Natural killer cell treated with Interleukin-12 subunit alpha and Interleukin-12 subunit beta and Interleukin-15 and Interleukin-18, amount 100 ng/mL, for 72 hours (primary cell): ENCODE results near the gene SNORC. TPM values are rescaled to one million over a fixed set of nuclear protein-coding genes. Genes with fewer than 3 reads are reported as not detected.
"Not testable (repeated sequence)": the region's sequence is repeated elsewhere in the genome, so short reads cannot be mapped to it uniquely, and the experiment has no call there.

Experiments
- ATAC-seq, 2 donors: fragments of 150-1000 bp; cut with Tn5 transposase in 1 of 2; sonication (Bioruptor Pico), chemical (Tn5 transposase) in 1 of 2; 2 replicates each; pipeline ENCODE4 v1.10.0; 2021
- DNase-seq: peaks from one replicate; pipeline ENCODE4 v3.0.0; 2022; ENCODE audit warnings: low spot score
- H3K27ac Mint-ChIP-seq, 2 donors: 1 replicate in 1 of 2; 2 replicates in 1 of 2; pipeline ENCODE4 v1.8.0; 2022; ENCODE audit warnings: mixed read lengths in 2 of 2, mild to moderate bottlenecking in 1 of 2, moderate library complexity in 1 of 2
- H3K27me3 Mint-ChIP-seq, 2 donors: 1 replicate in 1 of 2; 2 replicates in 1 of 2; pipeline ENCODE4 v1.8.0; 2022; ENCODE audit warnings: mixed read lengths in 2 of 2
- H3K36me3 Mint-ChIP-seq: one replicate; pipeline ENCODE4 v1.8.0; 2022; ENCODE audit warnings: mixed read lengths
- H3K4me1 Mint-ChIP-seq, 2 donors: 1 replicate in 1 of 2; 2 replicates in 1 of 2; pipeline ENCODE4 v1.8.0; 2022; ENCODE audit warnings: low read depth in 2 of 2, mixed read lengths in 2 of 2, mild to moderate bottlenecking in 1 of 2
- H3K4me3 Mint-ChIP-seq: one replicate; pipeline ENCODE4 v1.8.0; 2022; ENCODE audit warnings: mixed read lengths
- H3K9me3 Mint-ChIP-seq: 2 replicates; pipeline ENCODE4 v1.8.0; 2022; ENCODE audit warnings: mixed read lengths
- total RNA-seq, 2 donors: library from RNA; stranded (reverse); gene quantifications; one replicate each; pipeline ENCODE4 v1.2.3, GENCODE V29; 2022

Gene SNORC
- total RNA-seq, result 1 to 10 TPM; 1.5 TPM

DNA sequence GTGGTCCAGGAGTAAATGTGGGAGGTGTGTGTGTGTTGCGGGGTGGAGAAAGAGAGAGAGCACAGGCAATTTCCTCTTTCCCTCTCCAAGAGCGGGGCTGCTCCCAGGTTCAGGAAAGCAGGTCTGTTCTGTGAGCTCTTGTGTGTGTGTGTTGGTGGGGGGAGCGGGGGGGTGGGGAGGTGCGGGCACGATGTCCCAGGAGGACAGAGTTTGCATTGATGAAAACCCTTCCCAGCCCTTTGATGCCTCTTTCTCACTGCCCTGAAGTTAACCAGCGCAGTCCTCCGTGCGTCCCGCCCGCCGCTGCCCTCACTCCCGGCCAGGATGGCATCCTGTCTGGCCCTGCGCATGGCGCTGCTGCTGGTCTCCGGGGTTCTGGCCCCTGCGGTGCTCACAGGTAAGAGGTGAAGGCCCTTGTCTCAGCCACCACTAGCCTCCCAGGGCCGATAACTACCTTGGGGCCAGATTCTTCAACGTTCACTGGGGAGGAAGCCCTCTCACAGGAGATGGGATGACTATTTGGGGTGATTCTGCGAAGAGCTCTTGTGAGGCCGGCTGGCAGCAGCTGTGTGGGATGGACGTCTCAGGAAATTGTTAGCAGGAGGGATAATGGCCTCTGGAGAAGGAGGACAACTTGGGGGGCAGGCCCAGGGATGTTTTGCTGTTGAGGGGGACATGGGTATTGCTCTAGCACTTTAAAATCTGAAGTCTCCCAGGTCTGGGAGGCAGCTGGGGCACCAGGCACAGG is at the start of gene SNORC:
SNORC (plus strand) TSS at position 247 of the 748 bp plus-strand sequence; CDS start at position 325, 78 bp downstream.
- no peak within 1 kb of the TSS for H3K4me3 Mint-ChIP-seq
- peaks cover 2 to 5% of the 10 kb centered on the region in 2 donors for H3K27me3 Mint-ChIP-seq
- no peak for ATAC-seq
- no peaks in the 10 kb centered on the region for H3K9me3 Mint-ChIP-seq
- peaks cover 0 to 2% of the 10 kb centered on the region in 2 donors for H3K4me1 Mint-ChIP-seq
- DNase-seq, result no peak
- no peaks in the 10 kb centered on the region for H3K36me3 Mint-ChIP-seq
- H3K27ac Mint-ChIP-seq, result no peak within 1 kb of the TSS

DNA sequence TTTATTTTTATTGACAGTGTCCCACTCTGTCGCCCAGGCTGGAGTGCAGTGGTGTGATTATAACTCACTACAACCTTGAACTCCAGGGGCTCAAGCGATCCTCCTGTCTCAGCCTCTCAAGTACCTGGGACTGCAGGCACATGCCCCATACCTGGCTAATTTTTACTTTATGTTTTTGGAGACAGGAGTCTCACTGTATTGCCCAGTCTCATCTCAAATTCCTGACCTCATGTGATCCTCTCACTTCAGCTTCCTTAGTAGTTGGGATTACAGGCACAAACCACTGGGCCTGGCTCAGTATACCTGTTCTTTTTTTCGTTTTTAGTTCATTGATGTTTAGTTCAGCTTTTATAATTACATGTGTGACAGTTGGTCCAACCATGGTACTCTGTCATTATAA is 40.1 kb upstream of the SNORC start:
- Mint-ChIP-seq H3K9me3 (no peaks in the 10 kb centered on the region), H3K27me3 (no peaks in the 10 kb centered on the region), H3K36me3 (peaks cover 37% of the 10 kb centered on the region), H3K4me3 (no peak overlapping the region), H3K27ac (no peak overlapping the region), H3K4me1 (peaks cover 0 to 5% of the 10 kb centered on the region in 2 donors)
- no peak for DNase-seq
- no peak for ATAC-seq

- Mint-ChIP-seq H3K36me3 (peaks cover 33% of the 10 kb centered on the region), H3K9me3 (no peaks in the 10 kb centered on the region), H3K4me1 (peaks cover 0 to 5% of the 10 kb centered on the region in 2 donors), H3K27me3 (no peaks in the 10 kb centered on the region), H3K4me3 (no peak overlapping the region), H3K27ac (no peak overlapping the region)
- ATAC-seq (no peak), DNase-seq (no peak)
Measured at GRCh38 chr2:232831496-232831895, 38.6 kb upstream of the SNORC start.

GRCh38 chr2:232833830-232834229 is 36.2 kb upstream of the SNORC start:
- peaks cover 19 to 21% of the 10 kb centered on the region in 2 donors for H3K4me1 Mint-ChIP-seq
- H3K27ac Mint-ChIP-seq, result no peak overlapping the region
- DNase-seq (no peak), ATAC-seq (no peak)
- peaks cover 31% of the 10 kb centered on the region for H3K36me3 Mint-ChIP-seq
- H3K27me3 Mint-ChIP-seq, result no peaks in the 10 kb centered on the region
- no peak overlapping the region for H3K4me3 Mint-ChIP-seq
- no peaks in the 10 kb centered on the region for H3K9me3 Mint-ChIP-seq

GRCh38 chr2:232835687-232836208 is 34.3 kb upstream of the SNORC start:
- H3K36me3 Mint-ChIP-seq, result peaks cover 40% of the 10 kb centered on the region
- no peaks in the 10 kb centered on the region for H3K27me3 Mint-ChIP-seq
- no peak overlapping the region for H3K4me3 Mint-ChIP-seq
- ATAC-seq, result no peak
- DNase-seq, result no peak
- no peaks in the 10 kb centered on the region for H3K9me3 Mint-ChIP-seq
- H3K4me1 Mint-ChIP-seq, result peaks cover 30 to 40% of the 10 kb centered on the region in 2 donors
- H3K27ac Mint-ChIP-seq, result peak overlapping the region in 1 of 2 donors; percentile 57

DNA sequence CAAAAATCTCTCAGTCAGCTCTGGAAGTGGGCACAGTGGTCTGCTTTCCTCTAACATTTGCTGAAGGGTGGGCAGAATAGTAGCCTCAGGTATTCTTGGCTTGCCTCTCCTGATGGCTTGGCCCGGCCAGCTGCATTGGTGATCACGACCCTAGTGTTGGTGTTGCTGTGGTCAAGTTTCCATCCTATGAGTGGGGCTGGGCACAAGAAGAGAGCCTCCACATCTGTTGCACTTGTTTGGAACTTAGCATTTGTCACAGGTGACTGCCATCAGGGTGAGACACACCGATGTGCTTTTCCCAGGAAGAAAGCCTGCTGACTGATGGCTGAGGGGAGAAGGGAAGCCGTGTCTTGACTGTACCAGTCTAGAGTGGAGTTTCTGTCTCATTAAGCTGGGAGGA is 33.1 kb upstream of the SNORC start:
- no peaks in the 10 kb centered on the region for H3K9me3 Mint-ChIP-seq
- peaks cover 30 to 41% of the 10 kb centered on the region in 2 donors for H3K4me1 Mint-ChIP-seq
- H3K36me3 Mint-ChIP-seq, result peaks cover 43% of the 10 kb centered on the region
- DNase-seq (no peak), ATAC-seq (no peak)
- H3K4me3 Mint-ChIP-seq, result no peak overlapping the region
- no peaks in the 10 kb centered on the region for H3K27me3 Mint-ChIP-seq
- H3K27ac Mint-ChIP-seq, result peak overlapping the region; percentile 92 to 97

GRCh38 chr2:232838406-232838874 is 31.6 kb upstream of the SNORC start:
- peaks cover 30 to 41% of the 10 kb centered on the region in 2 donors for H3K4me1 Mint-ChIP-seq
- H3K4me3 Mint-ChIP-seq, result peak overlapping the region; percentile 80
- peaks cover 44% of the 10 kb centered on the region for H3K36me3 Mint-ChIP-seq
- ATAC-seq, result peak; percentile 84 to 91
- H3K27ac Mint-ChIP-seq, result peak overlapping the region; percentile 92 to 97
- DNase-seq, result peak; percentile 68
- H3K27me3 Mint-ChIP-seq, result no peaks in the 10 kb centered on the region
- H3K9me3 Mint-ChIP-seq, result no peaks in the 10 kb centered on the region

GRCh38 chr2:232839411-232840079 is 30.5 kb upstream of the SNORC start:
- Mint-ChIP-seq H3K9me3 (no peaks in the 10 kb centered on the region), H3K4me3 (peak overlapping the region; percentile 80), H3K36me3 (peaks cover 45% of the 10 kb centered on the region), H3K4me1 (peaks cover 30 to 41% of the 10 kb centered on the region in 2 donors), H3K27me3 (no peaks in the 10 kb centered on the region), H3K27ac (peak overlapping the region; percentile 92 to 97)
- no peak for ATAC-seq
- DNase-seq, result no peak

GRCh38 chr2:232842689-232843088 is 27.4 kb upstream of the SNORC start:
- DNase-seq (no peak), ATAC-seq (no peak)
- H3K36me3 Mint-ChIP-seq, result peaks cover 45% of the 10 kb centered on the region
- no peaks in the 10 kb centered on the region for H3K9me3 Mint-ChIP-seq
- peaks cover 22 to 31% of the 10 kb centered on the region in 2 donors for H3K4me1 Mint-ChIP-seq
- no peaks in the 10 kb centered on the region for H3K27me3 Mint-ChIP-seq
- H3K4me3 Mint-ChIP-seq, result no peak overlapping the region
- H3K27ac Mint-ChIP-seq, result peak overlapping the region in 1 of 2 donors; percentile 19

- H3K27me3 Mint-ChIP-seq, result no peaks in the 10 kb centered on the region
- no peaks in the 10 kb centered on the region for H3K9me3 Mint-ChIP-seq
- H3K27ac Mint-ChIP-seq, result no peak overlapping the region
- no peak for DNase-seq
- ATAC-seq, result no peak
- peaks cover 11 to 20% of the 10 kb centered on the region in 2 donors for H3K4me1 Mint-ChIP-seq
- H3K4me3 Mint-ChIP-seq, result no peak overlapping the region
- peaks cover 49% of the 10 kb centered on the region for H3K36me3 Mint-ChIP-seq
Measured at GRCh38 chr2:232843834-232844233, 26.2 kb upstream of the SNORC start.

DNA sequence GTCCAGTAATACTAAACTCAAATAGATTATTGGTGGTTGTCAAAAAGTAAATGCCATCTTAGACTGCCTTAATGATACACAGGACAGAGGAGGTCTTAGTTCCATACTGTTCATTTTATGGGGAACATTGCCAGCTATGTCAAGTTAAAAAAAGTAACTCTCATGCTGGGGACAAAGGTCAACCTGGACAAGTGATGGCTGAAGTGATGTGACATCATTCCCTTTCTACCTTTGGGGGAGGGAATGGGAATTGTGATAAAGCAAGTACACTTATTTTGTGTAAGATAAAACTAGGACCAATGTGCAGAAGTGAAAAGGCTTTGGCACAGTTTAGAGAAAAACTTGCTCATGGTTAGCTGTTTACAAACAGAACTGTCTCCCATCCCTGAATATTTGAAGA is 24.0 kb upstream of the SNORC start:
- H3K4me3 Mint-ChIP-seq, result no peak overlapping the region
- ATAC-seq, result no peak
- no peaks in the 10 kb centered on the region for H3K9me3 Mint-ChIP-seq
- peaks cover 0 to 3% of the 10 kb centered on the region in 2 donors for H3K4me1 Mint-ChIP-seq
- no peak for DNase-seq
- H3K36me3 Mint-ChIP-seq, result peaks cover 38% of the 10 kb centered on the region
- peak overlapping the region in 1 of 2 donors; percentile 25 for H3K27ac Mint-ChIP-seq
- no peaks in the 10 kb centered on the region for H3K27me3 Mint-ChIP-seq

- H3K4me3 Mint-ChIP-seq, result no peak overlapping the region
- no peaks in the 10 kb centered on the region for H3K27me3 Mint-ChIP-seq
- ATAC-seq (no peak), DNase-seq (no peak)
- peaks cover 0 to 3% of the 10 kb centered on the region in 2 donors for H3K4me1 Mint-ChIP-seq
- no peaks in the 10 kb centered on the region for H3K9me3 Mint-ChIP-seq
- peaks cover 19% of the 10 kb centered on the region for H3K36me3 Mint-ChIP-seq
- no peak overlapping the region for H3K27ac Mint-ChIP-seq
Measured at GRCh38 chr2:232850039-232850438, 20.0 kb upstream of the SNORC start.

GRCh38 chr2:232852081-232852480 is 18.0 kb upstream of the SNORC start:
- not testable (repeated sequence) for H3K4me3 Mint-ChIP-seq, H3K9me3 Mint-ChIP-seq, H3K4me1 Mint-ChIP-seq, H3K27ac Mint-ChIP-seq, DNase-seq, ATAC-seq, H3K27me3 Mint-ChIP-seq
- peaks cover 16% of the 10 kb centered on the region for H3K36me3 Mint-ChIP-seq

DNA sequence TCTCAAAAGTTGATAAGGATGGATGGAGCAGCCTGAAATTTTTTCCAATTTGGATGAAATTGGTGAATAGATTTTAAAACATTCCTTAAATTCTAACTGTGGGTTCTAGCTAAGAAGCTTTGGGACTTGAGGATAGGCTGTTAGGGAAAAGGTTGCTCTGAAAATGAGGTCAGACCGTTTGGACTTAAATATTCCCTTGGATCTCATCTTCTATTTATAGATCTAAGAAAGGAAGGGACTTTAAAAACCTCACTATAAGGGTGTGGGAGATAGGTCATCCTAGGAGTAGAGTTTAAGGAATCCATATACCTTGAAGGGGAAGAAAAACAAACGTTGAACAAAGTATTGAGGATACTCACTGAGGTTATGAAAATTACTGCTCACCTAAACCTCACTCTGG is 17.4 kb upstream of the SNORC start:
- Mint-ChIP-seq H3K27ac (no peak overlapping the region), H3K4me1 (peaks cover 0 to 3% of the 10 kb centered on the region in 2 donors), H3K27me3 (no peaks in the 10 kb centered on the region), H3K36me3 (peaks cover 22% of the 10 kb centered on the region), H3K9me3 (no peaks in the 10 kb centered on the region), H3K4me3 (no peak overlapping the region)
- ATAC-seq, result no peak
- no peak for DNase-seq
